Measurements from ENCODE around the gene U2AF2. TPM values are rescaled to one million over a fixed set of nuclear protein-coding genes. Genes with fewer than 3 reads are reported as not detected.

The U2AF2 gene
- total and polyA plus RNA-seq, 9 of the 15 experiments (the other 6 are each of a cell fraction or from before 2014, with no cell fraction given), result 3.0 to 331 (median 157) TPM

- TF ChIP-seq ARID3A (IDR thresholded peaks at IDR 0.05; ENCODE audit: borderline replicate concordance, low read depth, low read length) (no peak), GABPB1 (CRISPR knock-in tag; IDR thresholded peaks at IDR 0.05) (no peak), TAF9B (IDR thresholded peaks at IDR 0.05; ENCODE audit: partially characterized antibody) (no peak), NFIC (IDR thresholded peaks at IDR 0.05) (peak; percentile 82), SOX6 (IDR thresholded peaks at IDR 0.05) (peak; percentile 96), ZNF212 (CRISPR knock-in tag; IDR thresholded peaks at IDR 0.05) (no peak), PHTF2 (CRISPR knock-in tag; IDR thresholded peaks at IDR 0.05) (no peak), ZNF589 (CRISPR knock-in tag; IDR thresholded peaks at IDR 0.05; ENCODE audit: low read depth) (peak; percentile 89), NR2F6 (CRISPR knock-in tag; IDR thresholded peaks at IDR 0.05) (no peak), RFX5 (IDR thresholded peaks at IDR 0.05; ENCODE audit: low read depth, low read length) (no peak), ZNF311 (CRISPR knock-in tag; IDR thresholded peaks at IDR 0.05) (no peak), DNMT1 (IDR thresholded peaks at IDR 0.05) (no peak), HNRNPLL (IDR thresholded peaks at IDR 0.05; ENCODE audit: low read depth, low read length, poor library complexity, severe bottlenecking) (no peak), NONO (IDR thresholded peaks at IDR 0.05; ENCODE audit: low read depth in 2 of 2, low read length in 1 of 2) (no peak)
- TF ChIP-seq, protein P1, sequence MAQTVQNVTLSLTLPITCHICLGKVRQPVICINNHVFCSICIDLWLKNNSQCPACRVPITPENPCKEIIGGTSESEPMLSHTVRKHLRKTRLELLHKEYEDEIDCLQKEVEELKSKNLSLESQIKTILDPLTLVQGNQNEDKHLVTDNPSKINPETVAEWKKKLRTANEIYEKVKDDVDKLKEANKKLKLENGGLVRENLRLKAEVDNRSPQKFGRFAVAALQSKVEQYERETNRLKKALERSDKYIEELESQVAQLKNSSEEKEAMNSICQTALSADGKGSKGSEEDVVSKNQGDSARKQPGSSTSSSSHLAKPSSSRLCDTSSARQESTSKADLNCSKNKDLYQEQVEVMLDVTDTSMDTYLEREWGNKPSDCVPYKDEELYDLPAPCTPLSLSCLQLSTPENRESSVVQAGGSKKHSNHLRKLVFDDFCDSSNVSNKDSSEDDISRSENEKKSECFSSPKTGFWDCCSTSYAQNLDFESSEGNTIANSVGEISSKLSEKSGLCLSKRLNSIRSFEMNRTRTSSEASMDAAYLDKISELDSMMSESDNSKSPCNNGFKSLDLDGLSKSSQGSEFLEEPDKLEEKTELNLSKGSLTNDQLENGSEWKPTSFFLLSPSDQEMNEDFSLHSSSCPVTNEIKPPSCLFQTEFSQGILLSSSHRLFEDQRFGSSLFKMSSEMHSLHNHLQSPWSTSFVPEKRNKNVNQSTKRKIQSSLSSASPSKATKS (CRISPR knock-in tag; IDR thresholded peaks at IDR 0.05), result no peak
- TF ChIP-seq, protein P2, sequence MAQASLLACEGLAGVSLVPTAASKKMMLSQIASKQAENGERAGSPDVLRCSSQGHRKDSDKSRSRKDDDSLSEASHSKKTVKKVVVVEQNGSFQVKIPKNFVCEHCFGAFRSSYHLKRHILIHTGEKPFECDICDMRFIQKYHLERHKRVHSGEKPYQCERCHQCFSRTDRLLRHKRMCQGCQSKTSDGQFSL (CRISPR knock-in tag; IDR thresholded peaks at IDR 0.05), result no peak
- TF ChIP-seq, protein P2 (tag; IDR thresholded peaks at IDR 0.05), result no peak
- TF ChIP-seq, protein P3, sequence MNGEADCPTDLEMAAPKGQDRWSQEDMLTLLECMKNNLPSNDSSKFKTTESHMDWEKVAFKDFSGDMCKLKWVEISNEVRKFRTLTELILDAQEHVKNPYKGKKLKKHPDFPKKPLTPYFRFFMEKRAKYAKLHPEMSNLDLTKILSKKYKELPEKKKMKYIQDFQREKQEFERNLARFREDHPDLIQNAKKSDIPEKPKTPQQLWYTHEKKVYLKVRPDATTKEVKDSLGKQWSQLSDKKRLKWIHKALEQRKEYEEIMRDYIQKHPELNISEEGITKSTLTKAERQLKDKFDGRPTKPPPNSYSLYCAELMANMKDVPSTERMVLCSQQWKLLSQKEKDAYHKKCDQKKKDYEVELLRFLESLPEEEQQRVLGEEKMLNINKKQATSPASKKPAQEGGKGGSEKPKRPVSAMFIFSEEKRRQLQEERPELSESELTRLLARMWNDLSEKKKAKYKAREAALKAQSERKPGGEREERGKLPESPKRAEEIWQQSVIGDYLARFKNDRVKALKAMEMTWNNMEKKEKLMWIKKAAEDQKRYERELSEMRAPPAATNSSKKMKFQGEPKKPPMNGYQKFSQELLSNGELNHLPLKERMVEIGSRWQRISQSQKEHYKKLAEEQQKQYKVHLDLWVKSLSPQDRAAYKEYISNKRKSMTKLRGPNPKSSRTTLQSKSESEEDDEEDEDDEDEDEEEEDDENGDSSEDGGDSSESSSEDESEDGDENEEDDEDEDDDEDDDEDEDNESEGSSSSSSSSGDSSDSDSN (IDR thresholded peaks at IDR 0.05; ENCODE audit: borderline replicate concordance in 1 of 2, low read depth in 2 of 2, low read length in 2 of 2), result no peak
- TF ChIP-seq, protein P4, sequence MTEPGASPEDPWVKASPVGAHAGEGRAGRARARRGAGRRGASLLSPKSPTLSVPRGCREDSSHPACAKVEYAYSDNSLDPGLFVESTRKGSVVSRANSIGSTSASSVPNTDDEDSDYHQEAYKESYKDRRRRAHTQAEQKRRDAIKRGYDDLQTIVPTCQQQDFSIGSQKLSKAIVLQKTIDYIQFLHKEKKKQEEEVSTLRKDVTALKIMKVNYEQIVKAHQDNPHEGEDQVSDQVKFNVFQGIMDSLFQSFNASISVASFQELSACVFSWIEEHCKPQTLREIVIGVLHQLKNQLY (CRISPR knock-in tag; conservative IDR thresholded peaks at IDR 0.05), result no peak
- TF ChIP-seq, protein P5, sequence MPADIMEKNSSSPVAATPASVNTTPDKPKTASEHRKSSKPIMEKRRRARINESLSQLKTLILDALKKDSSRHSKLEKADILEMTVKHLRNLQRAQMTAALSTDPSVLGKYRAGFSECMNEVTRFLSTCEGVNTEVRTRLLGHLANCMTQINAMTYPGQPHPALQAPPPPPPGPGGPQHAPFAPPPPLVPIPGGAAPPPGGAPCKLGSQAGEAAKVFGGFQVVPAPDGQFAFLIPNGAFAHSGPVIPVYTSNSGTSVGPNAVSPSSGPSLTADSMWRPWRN (IDR thresholded peaks at IDR 0.05; ENCODE audit: low read depth), result 0 out of 2 replicates have a peak, but pooled peaks have one; percentile 40
Measured at GRCh38 chr19:55702131-55702627, 47.3 kb downstream of the U2AF2 start (continued).

Data from K562 (cell line).